Nephron (organoid): Measurements from ENCODE around the gene BTBD1.

ENCODE experiments used
- H3K27ac Mint-ChIP-seq, 3 experiments: 2 replicates each; pipeline ENCODE4 v1.8.0; 2020; ENCODE audit warnings: mixed read lengths in 3 of 3, mild to moderate bottlenecking in 2 of 3, moderate library complexity in 1 of 3
- H3K27me3 Mint-ChIP-seq: 2 replicates; pipeline ENCODE4 v1.8.0; 2021; ENCODE audit warnings: low read depth, mild to moderate bottlenecking, moderate library complexity, mixed read lengths
- H3K36me3 Mint-ChIP-seq: 2 replicates; pipeline ENCODE4 v1.8.0; 2020; ENCODE audit warnings: low read depth, mixed read lengths
- H3K4me1 Mint-ChIP-seq: 2 replicates; pipeline ENCODE4 v1.8.0; 2020; ENCODE audit warnings: mixed read lengths
- H3K4me3 Mint-ChIP-seq, 3 experiments: 2 replicates each; pipeline ENCODE4 v1.8.0; 2020; ENCODE audit warnings: mild to moderate bottlenecking in 3 of 3, mixed read lengths in 3 of 3, moderate library complexity in 2 of 3
- H3K9me3 Mint-ChIP-seq: 2 replicates; pipeline ENCODE4 v1.8.0; 2020; ENCODE audit warnings: mixed read lengths
- CTCF ChIP-seq, 3 experiments: fragments of 200-600 bp; sonication (generic); IDR thresholded peaks; one replicate each; pipeline ENCODE4 v1.5.0; 2021; ENCODE audit warnings: antibody characterized with exemption in 3 of 3; ENCODE audit not compliant: unreplicated experiment in 3 of 3

BTBD1 gene

GRCh38 chr15:82968066-82968465 lies 99.0 kb downstream of the BTBD1 start:
- Mint-ChIP-seq H3K27ac (no peak overlapping the region), H3K9me3 (no peaks in the 10 kb centered on the region), H3K27me3 (no peaks in the 10 kb centered on the region), H3K4me1 (peaks cover 16% of the 10 kb centered on the region), H3K36me3 (no peaks in the 10 kb centered on the region), H3K4me3 (no peak overlapping the region)
- TF ChIP-seq CTCF (IDR thresholded peaks at IDR 0.05; ENCODE audit: unreplicated experiment in 3 of 3): no peak

GRCh38 chr15:82966671-82967071 lies 100.4 kb downstream of the BTBD1 start:
- H3K36me3 Mint-ChIP-seq: no peaks in the 10 kb centered on the region
- no peak overlapping the region for H3K27ac Mint-ChIP-seq
- no peak overlapping the region for H3K4me3 Mint-ChIP-seq
- H3K9me3 Mint-ChIP-seq: no peaks in the 10 kb centered on the region
- H3K27me3 Mint-ChIP-seq: no peaks in the 10 kb centered on the region
- TF ChIP-seq CTCF (IDR thresholded peaks at IDR 0.05; ENCODE audit: unreplicated experiment in 3 of 3): no peak
- H3K4me1 Mint-ChIP-seq: peaks cover 16% of the 10 kb centered on the region
